GM18498 (cell line): Measurements from ENCODE around the gene AGRN.
A peak's percentile ranks its signal among the peaks of the same experiment; 100 is the strongest.
"Not testable (repeated sequence)": the region's sequence is repeated elsewhere in the genome, so short reads cannot be mapped to it uniquely, and the experiment has no call there.

Experiments
- ATAC-seq: cut with Tn5 transposase; IDR thresholded peaks from one replicate; pipeline ENCODE4 v1.9.1; 2021; ENCODE audit warnings: mild to moderate bottlenecking, moderate library complexity; ENCODE audit not compliant: unreplicated experiment

The AGRN gene

GRCh38 chr1:1063945-1064831 is 44.3 kb downstream of the AGRN start:
- ATAC-seq = peak; percentile 46

GRCh38 chr1:1065265-1065939 is 45.5 kb downstream of the AGRN start:
- no peak for ATAC-seq

- not testable (repeated sequence) for ATAC-seq
These were observed 46.0 kb downstream of the AGRN start for GRCh38 chr1:1065940-1066304.

DNA sequence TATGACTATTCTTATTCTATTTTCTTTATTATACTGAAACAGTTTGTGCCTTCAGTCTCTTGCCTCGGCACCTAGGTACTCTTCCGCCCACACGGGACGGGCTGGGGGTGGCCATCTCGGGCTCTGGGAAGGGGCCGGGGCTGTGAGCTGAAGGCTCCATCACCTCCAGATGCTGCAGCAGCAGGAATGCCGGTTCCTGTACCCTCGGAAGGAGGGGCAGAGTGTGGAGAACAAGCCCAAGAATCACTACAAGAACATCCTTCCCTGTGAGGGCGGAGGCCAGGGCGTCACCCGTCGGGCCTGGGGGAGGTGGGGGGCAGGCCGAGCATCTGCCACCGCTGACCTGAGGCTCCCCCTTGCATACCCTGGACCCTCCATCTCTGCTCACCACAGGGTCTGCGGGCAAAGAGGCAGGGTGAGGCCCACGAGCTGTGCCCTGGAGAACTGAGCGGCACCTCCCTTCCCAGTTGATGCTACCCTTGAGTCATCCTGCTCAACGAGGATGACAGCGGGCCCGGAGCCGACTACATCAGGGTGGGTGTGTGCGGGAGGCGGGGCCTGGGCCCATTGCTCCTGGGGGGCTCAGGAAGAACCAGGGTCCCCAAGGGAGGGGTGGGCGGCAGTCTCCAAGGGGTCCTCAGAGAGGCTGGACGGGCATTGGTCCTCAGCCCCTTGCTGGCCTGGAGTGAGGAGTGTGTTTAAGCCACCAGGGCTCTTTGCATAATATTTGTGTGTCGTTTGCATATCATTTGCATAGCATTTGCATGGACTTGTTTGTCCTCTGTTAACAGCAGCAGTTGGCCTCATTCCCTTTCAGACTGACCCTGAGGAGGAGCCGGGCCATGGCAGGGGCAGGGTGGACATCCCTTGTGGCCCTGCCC is 46.7 kb downstream of the AGRN start:
- ATAC-seq = no peak

DNA sequence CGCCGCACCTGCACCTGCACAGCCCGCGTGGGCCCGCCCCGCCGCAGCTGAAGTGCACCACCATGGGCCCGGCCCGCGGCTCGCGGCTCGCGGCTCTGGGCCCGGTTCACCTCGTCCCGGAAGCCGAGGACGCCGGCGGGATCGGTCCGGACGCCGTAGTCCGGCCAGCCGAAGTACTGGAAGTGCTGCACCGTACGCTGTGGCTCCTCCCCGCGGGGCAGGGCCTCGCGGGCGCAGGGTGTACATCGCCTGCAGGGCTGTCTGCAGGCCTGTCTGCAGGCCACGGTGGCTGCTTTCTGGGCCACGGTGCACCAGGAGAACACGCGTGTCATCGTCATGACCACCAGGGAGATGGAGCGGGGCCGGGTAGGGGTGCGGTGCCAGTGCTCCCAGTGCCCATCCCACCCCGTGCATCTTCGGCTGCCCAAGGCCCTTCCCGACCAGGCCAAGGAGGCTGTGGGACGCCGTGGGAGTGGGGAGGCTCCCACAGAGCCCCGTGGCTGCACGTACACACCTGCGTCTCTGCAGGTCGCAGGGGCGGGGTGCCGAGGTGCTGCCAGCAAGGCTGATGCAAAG is 47.5 kb downstream of the AGRN start:
- no peak for ATAC-seq

DNA sequence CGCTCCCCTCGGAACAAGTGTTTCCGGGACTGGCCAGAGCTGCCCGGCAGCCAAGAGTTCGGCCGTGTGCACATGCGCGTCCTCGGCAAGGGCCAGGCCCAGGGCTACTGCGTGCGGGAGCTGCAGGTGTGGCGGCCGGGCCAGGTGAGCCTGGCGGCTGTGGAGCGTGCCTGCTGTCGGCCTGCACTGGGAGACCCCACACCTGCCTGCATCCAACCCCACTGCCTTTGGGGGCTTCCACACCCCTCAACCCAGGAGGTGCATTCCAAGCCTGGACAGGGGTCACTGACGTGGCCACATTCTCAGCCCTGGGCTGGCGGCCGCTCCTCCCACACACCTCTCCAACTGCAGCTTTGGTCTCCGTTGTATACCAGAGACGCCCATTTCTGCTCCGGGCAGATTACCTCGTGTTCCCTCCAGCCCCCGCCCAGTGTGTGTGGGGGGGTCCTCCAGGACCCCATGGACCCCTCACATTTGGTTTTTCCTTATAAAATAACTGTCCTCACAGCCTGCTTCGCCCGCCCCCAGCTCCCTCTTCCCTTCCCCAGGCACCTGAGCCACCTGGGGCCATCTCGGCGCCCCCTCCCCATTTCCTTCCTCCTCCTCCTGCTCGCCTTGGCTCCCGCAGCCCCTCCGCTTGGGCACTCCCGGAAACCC is 48.1 kb downstream of the AGRN start:
- ATAC-seq = no peak

- no peak for ATAC-seq
These were observed 48.7 kb downstream of the AGRN start for GRCh38 chr1:1068517-1069055.

- peak; percentile 55 for ATAC-seq
These were observed 49.3 kb downstream of the AGRN start for GRCh38 chr1:1069056-1069710.

GRCh38 chr1:1069711-1070676 is 50.1 kb downstream of the AGRN start:
- no peak for ATAC-seq

- no peak for ATAC-seq
These were observed 51.8 kb downstream of the AGRN start for GRCh38 chr1:1071486-1072298.

GRCh38 chr1:1072299-1072848 is 52.5 kb downstream of the AGRN start:
- ATAC-seq = no peak

- ATAC-seq = no peak
These were observed 53.2 kb downstream of the AGRN start for GRCh38 chr1:1072849-1073742.

DNA sequence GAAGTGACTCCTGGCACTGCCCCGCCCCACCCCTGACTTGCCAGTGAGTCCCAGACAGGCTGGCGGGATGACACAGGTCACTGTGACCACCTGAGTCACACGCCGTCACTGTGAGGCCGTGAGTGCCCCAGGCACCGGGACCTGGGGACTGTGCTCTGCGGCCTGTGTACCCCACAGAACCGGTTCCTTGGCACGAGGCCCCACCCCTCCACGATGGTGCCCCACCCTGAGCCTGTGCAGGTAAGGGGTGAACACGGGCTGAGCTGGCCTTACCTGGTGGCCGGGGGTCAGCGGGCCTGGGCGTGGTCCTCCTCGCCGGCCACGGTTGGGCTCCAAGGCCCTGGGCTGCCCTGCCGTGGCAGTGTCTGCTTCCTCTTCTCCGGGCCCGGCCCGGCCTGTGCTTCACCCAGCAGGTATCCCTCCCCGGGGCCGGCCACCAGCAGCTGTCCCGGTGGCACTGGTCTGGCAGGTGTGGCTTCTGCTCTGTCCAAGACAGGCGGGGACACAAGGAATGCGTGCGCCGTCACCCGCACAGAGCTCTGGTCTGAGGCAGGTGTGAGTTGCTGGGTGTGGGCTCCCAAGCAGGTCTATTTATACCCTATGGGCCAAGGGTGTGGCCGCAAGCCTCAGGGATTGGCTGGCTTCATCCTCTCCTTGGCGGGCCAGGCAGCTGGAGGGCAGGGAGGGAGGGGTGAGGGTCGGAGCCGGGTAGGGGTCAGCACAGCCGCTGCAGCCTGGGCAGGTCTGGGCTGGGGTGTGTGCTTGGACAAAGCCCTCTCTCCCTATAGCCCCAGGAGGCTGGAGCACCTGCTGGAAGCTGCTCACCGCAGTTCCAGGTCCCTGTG is 54.0 kb downstream of the AGRN start, which contains the start of gene RNF223:
Gene RNF223, minus strand, starts transcription at position 564 of the 845 bp plus-strand sequence. CDS start 1,740 bp downstream, outside the sequence.
- ATAC-seq = no peak

DNA sequence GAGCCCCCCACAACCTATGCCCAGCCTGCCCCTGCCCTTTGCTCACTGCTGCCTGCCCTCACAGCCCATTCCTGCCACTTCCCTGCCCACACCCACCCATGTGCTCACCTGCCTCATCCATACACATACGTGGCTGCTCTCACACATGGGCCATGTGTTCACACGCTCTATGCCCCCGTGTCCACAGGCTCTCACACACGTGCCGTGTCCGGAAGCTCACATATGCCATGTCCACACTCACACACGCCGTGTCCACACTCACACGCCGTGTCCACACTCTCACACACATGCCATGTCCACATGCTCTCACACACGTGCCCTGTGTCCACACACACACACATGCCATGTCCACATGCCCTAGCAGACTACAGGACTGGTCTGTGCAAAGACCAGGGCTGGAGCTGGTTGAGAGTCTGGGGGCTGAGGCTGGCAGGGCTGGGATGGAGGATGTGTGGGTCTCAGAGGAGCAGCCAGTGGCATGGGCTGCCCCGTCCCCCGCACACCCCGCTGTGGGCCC is 54.8 kb downstream of the AGRN start:
- ATAC-seq = no peak
